HG03520 (cell line): ENCODE measurements around the gene GPR141.

Source experiments
- ATAC-seq: cut with Tn5 transposase; IDR thresholded peaks from one replicate; pipeline ENCODE4 v1.9.1; 2021; ENCODE audit warnings: mild to moderate bottlenecking, moderate library complexity; ENCODE audit not compliant: unreplicated experiment

The GPR141 gene, protein sequence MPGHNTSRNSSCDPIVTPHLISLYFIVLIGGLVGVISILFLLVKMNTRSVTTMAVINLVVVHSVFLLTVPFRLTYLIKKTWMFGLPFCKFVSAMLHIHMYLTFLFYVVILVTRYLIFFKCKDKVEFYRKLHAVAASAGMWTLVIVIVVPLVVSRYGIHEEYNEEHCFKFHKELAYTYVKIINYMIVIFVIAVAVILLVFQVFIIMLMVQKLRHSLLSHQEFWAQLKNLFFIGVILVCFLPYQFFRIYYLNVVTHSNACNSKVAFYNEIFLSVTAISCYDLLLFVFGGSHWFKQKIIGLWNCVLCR

DNA sequence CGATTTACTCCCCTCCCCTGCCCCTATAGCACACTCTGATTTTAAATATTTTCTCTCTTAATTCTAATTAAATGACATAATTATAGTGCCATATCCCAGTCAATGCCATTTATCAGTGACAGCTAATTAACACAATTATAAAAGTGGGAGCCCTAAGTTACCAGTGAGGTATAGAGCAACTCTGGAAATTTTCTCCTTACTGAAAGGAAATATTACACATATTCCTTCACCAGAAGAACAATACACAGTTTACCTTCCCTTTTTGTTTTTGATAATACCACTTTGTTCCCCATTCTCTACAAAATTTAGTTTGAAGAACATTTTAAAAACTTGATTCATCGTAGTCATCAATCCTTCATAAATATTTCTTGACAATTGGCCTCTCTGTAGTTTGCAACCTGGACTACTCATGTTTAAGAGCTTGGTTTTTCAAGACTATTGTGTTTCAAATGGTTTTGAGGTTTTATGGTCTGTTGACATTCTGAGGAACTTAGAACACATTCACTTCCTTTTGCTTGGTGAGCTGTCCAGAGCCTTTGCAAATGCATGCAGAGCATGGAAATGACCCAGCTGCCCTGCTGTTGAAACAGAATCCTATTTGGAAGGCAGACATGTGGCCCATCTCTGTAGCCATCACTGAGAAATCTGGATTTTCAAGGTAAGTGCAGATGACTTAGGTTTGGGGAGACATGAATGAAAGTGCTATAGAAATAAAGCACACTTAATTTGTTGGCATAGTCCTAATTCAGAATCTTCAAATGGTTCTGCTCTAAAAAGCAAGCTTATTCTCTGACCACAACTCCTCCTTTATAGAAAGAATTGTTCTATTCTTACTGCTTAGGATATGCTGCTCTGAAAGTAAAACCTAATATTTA is at the start of gene GPR141:
Gene GPR141, plus strand, starts transcription at position 521 of the 875 bp plus-strand sequence. CDS start 56,628 bp downstream, outside the sequence.
- ATAC-seq: peak; percentile 86

DNA sequence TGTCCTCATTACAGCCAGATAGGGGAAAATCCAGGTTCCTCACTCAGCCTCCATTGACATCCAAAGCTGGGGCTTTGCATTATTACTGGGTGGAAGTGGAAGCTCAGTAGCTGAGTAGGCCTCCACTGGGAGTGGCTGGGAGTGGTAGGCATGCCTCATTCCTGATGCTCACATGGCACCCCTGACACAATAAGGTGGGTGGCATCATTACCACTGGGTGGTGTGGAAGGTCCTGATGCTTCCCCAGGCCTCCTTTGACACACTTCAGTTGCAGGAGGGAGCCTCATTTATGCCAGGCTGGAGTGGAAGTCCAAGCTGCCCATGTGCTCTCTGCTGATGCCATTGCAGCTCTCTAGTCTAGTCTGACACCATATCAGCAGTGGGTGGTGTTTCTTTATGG is 48.2 kb upstream of the GPR141 start:
- ATAC-seq: no peak

DNA sequence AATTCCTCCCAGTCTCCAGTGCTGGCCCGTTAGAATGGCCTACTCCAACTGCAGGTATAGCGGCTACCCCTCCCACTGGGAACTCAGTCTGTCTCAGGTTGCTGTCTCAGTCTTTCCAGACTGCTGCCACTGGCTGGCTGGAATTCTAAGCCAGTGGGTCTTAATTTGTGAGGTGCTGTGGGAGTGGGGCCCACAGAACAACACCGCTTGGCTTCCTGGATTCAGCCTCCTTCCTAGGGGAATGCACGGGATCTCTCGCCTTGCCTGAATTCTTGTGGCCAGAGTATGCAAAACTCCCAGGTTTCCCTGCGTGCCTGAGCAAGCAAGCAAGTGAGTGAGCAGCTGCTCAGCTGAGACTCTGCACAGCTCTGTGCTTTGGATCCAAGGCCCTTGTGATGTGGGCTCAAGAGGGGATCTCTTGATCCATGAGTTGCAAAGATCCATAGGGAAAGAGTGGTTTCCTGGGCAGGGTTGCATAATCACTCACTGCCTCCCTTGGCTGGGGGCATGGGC is 41.5 kb upstream of the GPR141 start:
- ATAC-seq: no peak

DNA sequence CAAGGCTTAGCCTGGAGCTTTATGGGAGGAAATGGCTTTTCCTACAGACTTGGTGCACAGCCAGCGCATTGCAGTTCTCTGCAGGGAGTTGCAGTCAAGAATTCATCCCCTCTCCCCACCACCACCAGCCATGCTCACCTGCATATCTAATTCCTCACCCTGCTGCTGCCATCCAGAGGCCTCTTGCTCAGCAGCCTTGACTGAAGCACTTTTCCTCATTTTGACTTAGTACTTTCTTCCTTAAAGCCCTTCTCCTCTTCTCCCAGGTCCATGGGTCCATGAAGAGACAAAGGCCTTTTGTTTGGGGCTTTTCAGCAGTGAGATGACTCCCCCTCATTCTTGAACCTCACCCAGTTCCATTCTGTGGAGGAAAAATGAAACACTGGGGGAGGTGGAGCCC is 39.7 kb upstream of the GPR141 start:
- ATAC-seq: no peak

DNA sequence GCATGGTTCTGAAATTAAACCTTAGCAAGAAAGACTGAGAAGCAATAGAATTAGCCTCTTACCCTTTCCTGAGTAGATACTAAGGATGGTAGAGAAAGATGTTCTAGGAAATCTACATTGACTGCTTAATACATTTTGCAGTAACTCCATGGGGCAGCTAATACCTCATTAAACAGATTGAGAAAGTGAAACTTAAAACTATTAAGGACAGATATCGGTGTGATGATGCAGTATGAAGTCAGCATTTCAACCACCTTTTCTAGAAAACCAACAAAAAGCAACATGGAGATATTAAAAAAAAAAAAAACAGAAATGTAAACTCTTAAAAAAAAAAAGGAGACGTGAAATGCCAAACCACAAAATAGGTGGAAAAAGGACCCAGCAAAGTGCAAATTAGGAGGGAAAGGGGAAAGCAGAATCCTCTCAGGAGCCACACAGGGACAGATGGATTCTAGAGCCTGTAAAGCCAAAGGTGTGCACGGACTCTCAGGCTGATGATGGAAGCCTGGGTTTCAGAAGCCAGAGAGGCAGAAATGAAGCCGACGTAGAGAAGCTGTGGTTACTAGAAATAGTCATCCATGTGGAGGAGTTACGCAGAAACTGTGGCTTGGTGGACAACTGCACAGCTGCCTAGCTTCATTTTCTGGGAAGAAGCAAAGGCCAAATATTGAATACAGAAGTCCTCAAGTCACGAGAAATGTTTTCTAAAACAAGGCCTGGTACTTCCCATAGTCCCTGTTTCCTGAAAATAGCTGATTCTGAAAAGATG is 38.1 kb upstream of the GPR141 start:
- ATAC-seq: no peak

DNA sequence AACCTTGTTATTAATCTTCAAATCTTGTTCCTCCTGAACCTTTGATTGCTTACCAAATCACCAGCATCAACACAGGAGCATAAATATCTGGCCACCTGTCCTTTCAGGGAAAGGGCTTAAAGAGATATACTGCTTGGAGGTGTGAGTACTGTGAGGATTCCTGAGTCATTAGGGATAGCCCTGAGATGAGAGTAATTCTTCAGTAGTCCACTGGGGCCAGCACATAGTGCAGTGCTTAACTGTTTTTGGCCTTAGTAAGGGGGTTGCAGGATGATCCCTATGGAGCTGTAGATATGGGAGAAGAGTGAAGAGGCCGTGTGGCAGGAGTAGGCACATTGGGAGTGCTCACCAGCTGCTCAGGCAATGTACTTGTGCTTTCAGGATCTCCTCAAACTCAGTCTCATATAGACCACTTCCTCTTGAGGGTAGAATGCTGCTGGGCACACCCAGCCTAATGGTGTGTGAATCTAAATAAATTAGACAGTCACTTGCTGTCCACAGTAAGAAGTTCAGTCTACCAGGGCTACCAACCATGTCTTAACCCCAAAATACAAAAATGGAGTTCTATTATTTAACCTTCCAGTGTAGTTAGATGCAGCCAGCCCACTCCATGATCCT is 26.5 kb upstream of the GPR141 start:
- ATAC-seq: peak; percentile 65

DNA sequence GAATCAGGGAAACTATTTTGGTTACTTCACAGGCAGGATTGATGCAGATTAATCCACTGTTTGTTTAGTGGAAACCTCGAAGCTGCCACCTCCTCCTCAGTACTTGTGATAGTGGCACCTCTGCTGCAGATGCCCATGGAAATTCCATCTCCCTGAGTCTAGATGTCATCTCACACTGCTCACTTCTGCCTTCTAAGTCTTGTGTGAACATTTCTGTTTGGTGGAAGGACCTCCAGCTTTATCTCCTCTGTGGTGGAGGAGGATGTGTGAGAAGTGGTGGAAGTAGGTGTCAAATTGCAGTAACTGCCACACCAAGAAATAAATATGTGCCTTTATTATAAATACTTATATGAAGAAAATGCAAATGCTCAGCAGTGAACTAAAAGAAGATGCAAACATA is 25.8 kb upstream of the GPR141 start:
- no peak for ATAC-seq

DNA sequence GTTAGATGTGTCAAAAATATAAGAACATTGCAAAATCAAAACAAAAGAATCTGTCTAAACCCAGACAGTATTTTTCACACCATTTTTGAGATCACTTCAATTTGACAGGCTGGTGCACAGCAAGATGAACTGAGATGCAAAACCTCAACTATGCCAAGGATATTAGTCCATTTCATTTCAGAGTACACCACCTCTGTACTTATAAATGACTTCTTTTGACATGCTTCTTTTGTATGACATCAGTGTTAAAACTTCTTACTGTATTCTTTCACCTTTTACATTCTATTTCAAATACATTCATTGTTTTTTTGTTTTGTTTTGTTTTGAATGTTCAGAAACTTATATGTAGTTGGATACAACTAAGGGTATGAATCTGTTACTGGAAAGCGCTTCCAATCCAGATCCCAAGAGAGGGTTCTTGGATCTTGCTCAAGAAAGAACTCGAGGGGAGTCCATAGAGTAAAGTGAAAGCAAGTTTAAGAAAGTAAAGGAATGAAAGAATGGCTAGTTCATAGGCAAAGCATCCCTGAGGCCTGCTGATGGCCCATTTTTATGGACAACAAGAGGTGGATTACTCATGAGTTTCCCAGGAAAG is 23.5 kb upstream of the GPR141 start:
- ATAC-seq: no peak

DNA sequence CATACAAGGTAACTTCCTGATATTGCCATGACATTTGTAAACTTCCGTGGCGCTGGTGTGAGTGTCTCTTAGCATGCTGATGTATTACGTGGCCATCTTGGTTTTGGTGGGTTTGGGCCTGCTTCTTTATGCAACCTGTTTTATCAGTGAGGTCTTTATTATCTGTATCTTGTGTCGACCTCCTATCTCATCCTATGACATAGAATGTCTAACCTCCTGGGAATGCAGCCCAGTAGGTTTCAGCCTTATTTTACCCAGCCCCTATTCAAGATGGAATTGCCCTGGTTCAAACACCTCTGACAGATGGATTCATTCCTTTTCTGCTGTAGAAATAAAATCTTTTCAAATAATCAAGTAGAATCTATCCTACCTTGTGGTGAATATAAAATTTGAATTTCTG is 23.0 kb upstream of the GPR141 start:
- ATAC-seq: no peak

DNA sequence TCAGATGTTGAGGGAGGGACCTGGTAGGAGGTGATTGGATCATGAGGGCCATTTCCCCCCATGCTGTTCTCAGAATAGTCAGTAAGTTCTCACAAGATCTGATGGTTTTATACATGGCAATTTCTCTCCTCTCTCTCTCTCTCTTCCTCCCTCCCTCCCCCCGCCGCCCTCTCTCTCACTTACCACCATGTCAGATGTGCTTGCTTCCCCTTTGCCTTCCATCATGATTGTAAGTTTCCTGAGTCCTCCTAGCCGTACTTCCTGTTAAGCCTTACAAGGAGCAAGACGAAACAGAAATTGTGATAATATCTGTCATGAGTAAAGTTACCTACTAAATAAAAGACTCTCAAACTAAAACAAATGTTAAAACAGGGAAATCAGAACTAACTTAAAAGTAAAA is 19.9 kb upstream of the GPR141 start:
- no peak for ATAC-seq

DNA sequence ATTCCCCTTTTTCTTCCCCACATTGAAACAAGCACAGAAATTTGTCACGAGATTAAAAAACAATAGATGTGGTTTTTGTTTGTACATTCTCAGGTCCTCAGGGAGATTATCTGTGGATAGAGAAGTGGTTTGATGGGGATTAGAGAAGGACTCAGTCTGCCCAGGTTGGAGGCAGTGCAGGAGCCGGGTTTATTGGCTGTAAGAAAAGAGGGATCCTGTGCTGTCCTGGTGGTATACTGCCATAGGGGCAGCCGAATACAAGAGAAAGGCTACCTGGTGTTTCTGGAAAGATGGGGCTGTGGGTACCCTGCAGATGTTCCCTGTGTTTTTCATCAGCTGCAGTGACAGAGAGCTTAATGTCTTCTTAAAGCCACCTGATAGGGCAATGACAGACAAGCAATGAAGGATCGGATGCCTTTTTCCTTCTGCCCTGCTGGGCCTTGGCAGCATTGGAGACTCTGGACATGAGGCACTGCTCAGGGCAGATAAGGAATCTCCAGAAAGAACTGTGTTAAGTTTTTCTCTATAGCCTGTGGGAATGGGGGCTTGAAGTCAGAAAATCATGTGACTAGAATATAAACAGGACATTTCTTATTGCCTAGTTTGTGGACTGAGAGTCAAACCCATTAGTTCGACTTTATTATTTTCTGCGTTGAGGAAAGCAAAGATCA is 18.1 kb upstream of the GPR141 start:
- ATAC-seq: no peak

DNA sequence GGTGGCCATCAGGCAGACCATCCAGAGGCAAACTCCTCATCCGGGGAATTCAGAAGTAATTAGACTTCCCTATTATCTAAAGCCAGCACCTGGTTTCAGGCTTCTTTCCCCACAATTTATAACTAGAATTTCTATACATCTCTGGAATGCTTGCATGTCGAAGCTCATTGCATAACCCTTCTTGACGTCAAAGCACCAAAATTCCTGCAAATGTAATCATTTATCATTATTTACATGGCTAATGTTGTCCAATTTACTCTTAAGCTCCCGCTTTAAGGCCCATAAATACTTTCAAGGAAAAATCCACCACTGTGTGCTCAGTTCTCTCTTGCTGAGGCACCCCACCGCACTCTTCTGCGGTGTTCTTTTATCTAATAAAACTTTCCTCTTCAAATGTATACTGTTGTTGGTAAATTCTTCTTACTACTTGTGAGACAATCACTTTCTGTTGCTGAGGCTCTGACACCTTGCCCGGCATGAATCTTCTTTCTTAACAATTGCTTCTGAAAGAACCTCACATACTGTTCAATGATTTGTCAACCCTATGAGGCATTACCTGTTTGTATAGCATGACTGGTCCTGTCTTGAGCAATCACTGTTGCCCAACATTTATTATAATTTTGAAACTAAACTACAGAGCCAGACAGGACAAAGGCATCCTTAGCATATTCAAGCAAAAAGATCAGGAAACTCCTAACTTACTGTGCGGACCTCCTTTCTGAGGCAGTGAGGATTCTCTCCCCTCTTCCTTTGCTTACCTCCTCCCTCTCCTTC is 17.4 kb upstream of the GPR141 start:
- ATAC-seq: no peak

DNA sequence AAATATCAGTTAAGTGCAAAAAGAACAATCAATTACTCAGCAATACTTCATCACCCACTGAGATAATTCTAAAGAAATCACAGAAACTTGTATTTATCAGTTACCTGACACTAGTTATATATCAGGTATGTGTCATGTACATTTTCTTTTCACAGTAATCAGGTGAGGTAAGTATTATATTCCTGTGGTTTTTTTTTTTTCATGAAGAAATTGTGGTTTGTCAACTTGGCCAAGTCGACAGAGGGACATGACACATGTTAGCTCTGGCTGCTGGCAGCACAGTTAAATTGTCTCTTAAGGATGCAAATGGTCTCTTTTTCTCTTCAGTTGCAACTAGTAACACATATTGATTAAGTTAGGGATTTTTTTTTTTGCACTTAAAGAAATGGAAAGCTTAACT is 13.7 kb upstream of the GPR141 start:
- ATAC-seq: no peak

DNA sequence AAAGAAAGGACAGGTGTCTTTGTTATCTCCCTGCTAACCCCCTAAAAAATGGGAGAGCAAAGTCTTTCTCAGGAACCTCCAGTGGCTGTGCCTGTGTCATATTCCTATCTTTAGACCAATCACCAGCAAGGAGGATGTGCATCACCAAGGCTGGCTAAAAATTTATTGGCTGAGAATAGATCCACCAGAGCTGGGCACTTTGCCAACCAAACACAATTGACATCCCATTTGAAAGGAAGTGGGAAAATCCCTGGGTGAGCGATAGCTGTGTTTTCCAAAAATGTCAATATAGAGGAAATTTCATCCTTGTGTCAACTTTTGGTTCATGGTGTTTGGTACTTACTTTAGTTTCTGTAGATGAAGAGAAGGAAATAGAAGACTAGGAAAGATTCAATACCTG is 13.1 kb upstream of the GPR141 start:
- no peak for ATAC-seq

DNA sequence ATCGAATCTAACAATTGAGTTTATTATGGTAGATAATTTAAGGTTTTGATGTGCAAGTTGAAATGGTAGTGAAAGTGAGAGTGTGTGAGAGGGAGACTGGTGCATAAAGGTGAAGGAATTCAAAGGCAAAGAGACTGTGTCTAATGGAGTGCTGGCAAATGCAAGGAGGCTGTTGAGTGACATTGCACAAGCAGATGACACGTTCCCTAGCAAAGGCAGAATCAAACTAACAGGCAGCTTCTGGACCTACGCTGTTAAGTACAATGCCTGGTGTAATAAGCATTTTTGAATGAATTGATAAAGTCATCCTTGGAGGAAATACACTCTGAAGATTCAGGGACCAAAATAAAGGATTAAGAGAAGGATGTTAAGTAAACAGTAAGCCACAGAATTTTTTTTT is 11.7 kb upstream of the GPR141 start:
- no peak for ATAC-seq

DNA sequence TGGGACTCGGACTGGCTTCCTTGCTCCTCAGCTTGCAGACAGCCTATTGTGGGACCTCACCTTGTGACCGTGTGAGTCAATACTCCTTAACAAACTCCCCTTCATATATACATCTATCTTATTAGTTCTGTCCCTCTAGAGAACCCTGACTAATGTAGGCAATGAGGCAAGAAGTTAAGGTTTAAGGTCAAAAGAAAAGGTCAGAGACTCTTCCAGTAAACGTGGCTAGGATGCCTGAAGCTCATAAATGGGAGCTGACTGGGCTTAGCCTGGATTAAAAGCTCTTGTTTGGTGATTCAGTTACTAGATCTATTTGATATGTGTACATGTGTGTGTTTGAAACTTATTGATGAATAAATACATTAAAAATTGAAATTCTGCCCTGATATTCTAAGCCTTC is 10.6 kb upstream of the GPR141 start:
- no peak for ATAC-seq

DNA sequence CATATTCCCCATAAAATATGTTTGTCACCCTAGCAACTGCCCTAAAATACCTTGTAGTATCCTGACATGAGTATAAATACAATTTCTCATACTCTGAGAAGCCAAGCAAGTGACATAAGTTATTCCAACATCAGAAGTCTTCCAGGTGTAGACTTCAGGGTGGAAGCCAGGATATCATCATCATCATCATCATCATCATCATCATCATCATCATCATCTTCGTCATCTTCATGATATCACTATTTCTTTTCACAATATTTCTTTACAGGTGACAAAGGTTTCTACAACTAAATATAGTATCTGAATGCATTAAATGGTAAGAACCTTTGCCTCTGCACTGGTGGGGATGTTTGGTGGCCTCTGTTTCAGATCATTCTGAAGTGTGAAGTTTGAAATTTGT is 10.0 kb upstream of the GPR141 start:
- ATAC-seq: no peak

DNA sequence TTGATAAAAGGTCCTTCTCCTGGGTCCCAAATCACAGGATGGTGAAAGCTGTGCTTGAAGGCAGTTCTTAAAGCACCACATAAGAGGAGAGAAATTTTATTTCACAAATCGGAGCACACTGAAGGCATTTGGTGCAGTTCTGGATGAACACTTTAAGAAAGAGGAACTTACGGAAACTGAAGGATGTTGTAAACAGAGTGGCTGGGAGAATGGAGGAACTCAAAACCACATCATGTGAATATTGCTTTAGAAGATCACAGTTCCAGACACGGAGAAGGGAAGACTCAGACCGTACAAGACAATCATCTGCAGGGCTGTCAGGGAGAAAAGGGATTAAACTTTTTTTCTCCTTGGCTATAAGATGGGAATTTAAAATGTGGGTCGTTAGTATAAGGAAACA is 9.0 kb upstream of the GPR141 start:
- no peak for ATAC-seq

DNA sequence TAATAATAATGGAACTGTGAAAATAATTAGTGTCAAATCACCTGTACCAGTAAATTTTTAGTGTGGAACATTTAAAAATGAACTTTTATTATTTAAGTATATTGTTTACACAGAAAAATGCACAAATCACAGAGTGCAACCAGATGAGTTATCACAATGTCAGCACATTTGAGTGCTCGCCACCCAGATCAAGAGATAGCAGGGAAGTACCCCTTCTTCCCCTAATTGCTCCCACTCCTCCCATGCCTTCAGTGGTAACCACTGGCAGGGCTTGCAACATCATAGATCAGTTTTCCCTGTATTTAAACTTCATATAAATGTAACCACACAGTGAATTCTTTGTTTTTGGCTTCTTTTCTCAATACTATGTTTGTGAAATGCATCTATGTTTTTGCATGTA is 7.8 kb upstream of the GPR141 start:
- no peak for ATAC-seq
